ENCODE results near the gene GYS2.

GYS2 gene

GRCh38 chr12:21542403-21542802, 62.2 kb downstream of the GYS2 start:
- no peak overlapping the region for H3K27ac ChIP-seq
- no peak overlapping the region for H3K4me3 ChIP-seq
- no peak for DNase-seq (ENCODE audit: low spot score)
- TF ChIP-seq CTCF (IDR thresholded peaks at IDR 0.05): no peak

DNA sequence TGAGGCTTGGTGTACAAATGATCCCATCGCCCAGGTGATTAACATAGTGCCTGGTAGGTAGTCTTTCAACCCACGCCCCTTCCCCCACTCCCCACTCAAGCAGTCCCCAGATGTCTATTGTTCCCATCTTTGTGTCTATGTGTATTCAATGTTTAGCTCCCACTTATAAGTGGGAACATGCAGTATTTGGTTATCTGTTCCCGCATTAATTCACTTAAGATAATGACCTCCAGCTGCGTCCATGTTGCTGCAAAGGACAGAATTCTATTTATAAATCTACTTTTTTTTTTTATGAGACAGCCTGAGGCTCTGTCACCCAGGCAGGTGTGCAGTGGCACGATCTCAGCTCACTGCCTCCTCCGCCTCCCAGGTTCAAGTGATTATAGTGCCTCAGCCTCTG, 62.9 kb downstream of the GYS2 start:
- DNase-seq (ENCODE audit: low spot score): no peak
- no peak overlapping the region for H3K27ac ChIP-seq
- no peak for TF ChIP-seq CTCF (IDR thresholded peaks at IDR 0.05)
- H3K4me3 ChIP-seq: no peak overlapping the region

- DNase-seq (ENCODE audit: low spot score): no peak
- no peak for TF ChIP-seq CTCF (IDR thresholded peaks at IDR 0.05)
- no peak overlapping the region for H3K4me3 ChIP-seq
- no peak overlapping the region for H3K27ac ChIP-seq
Measured at GRCh38 chr12:21539797-21540196, 64.8 kb downstream of the GYS2 start.

DNA sequence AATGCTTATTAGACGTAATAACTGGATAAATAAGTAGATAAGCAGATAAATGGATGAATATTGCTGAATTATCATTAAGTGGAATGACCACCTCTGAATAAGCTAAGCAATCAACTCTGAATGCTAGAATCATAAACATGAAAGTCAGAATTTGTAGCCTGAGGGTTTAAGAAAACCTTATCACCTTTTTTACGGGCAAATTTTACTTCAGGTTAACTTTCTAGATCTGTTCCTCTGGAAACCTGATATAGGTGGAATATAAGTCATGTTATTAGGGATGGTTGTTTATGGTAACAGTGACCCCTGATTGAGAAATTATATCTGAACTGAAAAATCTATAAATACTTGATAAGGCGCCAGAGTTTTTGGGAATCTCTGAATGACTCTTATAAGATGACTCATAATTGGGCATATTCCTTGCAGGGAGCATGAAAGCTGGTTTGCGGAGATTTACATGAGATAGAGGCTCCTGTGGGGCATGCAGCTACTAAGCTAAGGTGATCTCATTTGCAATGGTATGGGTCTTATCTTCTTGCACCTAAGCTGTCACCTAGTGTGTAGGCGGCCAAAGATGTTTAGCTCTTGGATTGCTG, 66.5 kb downstream of the GYS2 start:
- DNase-seq (ENCODE audit: low spot score): no peak
- TF ChIP-seq CTCF (IDR thresholded peaks at IDR 0.05): no peak
- H3K4me3 ChIP-seq: no peak overlapping the region
- no peak overlapping the region for H3K27ac ChIP-seq

GRCh38 chr12:21529456-21529855, 75.2 kb downstream of the GYS2 start:
- no peak overlapping the region for H3K27ac ChIP-seq
- DNase-seq (ENCODE audit: low spot score): no peak
- no peak overlapping the region for H3K4me3 ChIP-seq
- no peak for TF ChIP-seq CTCF (IDR thresholded peaks at IDR 0.05)

DNA sequence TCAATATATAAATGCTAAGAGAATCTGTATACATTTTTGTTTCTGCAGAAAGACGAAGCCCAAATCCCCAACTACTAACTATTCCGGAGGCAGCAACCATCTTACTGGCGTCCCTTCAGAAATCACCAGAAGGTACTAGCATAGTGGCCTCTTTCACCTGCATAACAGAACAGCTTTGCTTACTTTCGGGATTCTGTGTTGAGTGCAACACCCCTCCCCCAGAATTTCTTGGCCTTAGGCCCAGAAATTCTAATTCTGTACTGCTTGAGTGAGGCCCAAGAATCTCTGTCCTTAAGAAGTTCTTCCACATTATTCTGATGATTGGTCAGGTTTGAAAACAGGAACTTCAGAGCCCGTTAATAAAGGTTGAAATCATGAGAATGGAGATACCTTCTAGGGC, 75.7 kb downstream of the GYS2 start:
- TF ChIP-seq CTCF (IDR thresholded peaks at IDR 0.05): no peak
- Histone ChIP-seq H3K4me3 (no peak overlapping the region), H3K27ac (no peak overlapping the region)
- DNase-seq (ENCODE audit: low spot score): no peak

DNA sequence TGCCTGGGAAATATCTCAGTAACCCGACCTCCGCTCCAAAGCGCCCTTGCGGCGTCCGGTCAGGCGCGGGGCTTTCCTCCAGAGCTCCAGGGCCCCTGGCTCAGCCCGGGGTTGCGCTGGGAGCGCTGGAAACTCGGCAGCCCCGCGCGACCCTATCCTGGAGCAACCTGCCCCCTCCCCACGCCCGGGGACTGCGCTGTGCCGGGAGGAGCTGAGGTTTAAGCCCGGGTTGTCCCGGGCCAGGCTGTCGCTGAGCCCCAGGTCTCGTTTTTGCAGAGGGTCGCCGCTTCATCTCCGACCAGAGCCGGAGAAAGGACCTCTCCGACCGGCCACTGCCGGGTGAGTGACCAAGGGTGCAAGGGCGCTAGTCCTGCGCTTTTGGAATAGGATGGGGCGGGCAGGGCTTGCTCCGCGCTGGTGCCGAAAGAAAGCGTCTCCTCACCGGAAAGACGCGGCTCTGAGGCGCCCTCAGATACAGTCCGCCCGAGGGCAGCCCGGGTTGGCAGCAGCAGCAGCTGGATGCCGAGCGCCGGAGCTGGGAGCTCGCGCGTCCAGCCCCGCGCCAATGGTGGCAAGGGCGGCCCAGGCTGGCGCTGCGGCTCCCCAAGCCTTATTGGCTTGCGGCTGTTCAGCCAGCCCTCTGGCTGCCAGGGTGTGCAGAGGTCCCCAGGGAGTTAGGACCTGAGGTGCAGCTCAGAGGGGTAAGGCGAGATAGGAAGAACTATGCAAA, 77.0 kb downstream of the GYS2 start:
- Histone ChIP-seq H3K4me3 (peak overlapping the region; percentile 78), H3K27ac (peak overlapping the region in 1 of 2 donors; percentile 17)
- no peak for DNase-seq (ENCODE audit: low spot score)
- TF ChIP-seq CTCF (IDR thresholded peaks at IDR 0.05): no peak

Data from coronary artery (tissue), 2 donors.